ENCODE results near the gene MBNL1. TPM values are rescaled to one million over a fixed set of nuclear protein-coding genes. Genes with fewer than 3 reads are reported as not detected.

Gene MBNL1
- total RNA-seq, 1 donor from 2014 or later: 36.2 TPM

- Mint-ChIP-seq H3K36me3 (ENCODE audit: low read depth) (peaks cover 10% of the 10 kb centered on the region), H3K27ac (ENCODE audit: unreplicated experiment) (no peak overlapping the region), H3K4me1 (peaks cover 27% of the 10 kb centered on the region), H3K9me3 (peaks cover 10% of the 10 kb centered on the region), H3K4me3 (no peak overlapping the region), H3K27me3 (ENCODE audit: low read depth) (no peaks in the 10 kb centered on the region)
- DNase-seq (ENCODE audit: low read depth, low spot score): no peak
- TF ChIP-seq, protein P1, sequence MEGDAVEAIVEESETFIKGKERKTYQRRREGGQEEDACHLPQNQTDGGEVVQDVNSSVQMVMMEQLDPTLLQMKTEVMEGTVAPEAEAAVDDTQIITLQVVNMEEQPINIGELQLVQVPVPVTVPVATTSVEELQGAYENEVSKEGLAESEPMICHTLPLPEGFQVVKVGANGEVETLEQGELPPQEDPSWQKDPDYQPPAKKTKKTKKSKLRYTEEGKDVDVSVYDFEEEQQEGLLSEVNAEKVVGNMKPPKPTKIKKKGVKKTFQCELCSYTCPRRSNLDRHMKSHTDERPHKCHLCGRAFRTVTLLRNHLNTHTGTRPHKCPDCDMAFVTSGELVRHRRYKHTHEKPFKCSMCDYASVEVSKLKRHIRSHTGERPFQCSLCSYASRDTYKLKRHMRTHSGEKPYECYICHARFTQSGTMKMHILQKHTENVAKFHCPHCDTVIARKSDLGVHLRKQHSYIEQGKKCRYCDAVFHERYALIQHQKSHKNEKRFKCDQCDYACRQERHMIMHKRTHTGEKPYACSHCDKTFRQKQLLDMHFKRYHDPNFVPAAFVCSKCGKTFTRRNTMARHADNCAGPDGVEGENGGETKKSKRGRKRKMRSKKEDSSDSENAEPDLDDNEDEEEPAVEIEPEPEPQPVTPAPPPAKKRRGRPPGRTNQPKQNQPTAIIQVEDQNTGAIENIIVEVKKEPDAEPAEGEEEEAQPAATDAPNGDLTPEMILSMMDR (conservative IDR thresholded peaks at IDR 0.05): no peak
Observed at GRCh38 chr3:152325136-152325535, 56.4 kb downstream of the MBNL1 start.

- H3K27ac Mint-ChIP-seq (ENCODE audit: unreplicated experiment): no peak overlapping the region
Observed at GRCh38 chr3:152327203-152327602, 58.5 kb downstream of the MBNL1 start.

DNA sequence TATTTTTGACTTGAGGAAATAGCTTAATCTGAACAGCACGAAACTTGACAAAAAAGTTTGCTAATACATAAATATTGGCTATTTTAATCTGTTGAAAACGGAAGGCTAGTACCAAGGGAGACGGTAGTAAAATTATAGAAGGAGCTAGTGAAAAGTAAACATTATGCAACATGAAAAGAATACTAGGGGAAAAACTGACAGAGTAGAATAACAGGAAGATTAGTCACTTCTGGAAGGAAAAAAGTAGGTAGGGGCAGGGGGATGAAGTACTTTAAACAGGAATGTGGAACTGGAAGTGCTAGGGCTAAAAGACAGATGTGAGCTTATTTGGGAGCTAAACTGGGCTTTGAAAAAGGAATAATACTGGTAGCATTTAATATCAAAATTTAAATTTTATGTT, 60.1 kb downstream of the MBNL1 start:
- Mint-ChIP-seq H3K9me3 (peaks cover 10% of the 10 kb centered on the region), H3K36me3 (ENCODE audit: low read depth) (peaks cover 10% of the 10 kb centered on the region), H3K27me3 (ENCODE audit: low read depth) (no peaks in the 10 kb centered on the region), H3K4me3 (no peak overlapping the region), H3K4me1 (peaks cover 10% of the 10 kb centered on the region), H3K27ac (ENCODE audit: unreplicated experiment) (no peak overlapping the region)
- TF ChIP-seq, protein P1 (conservative IDR thresholded peaks at IDR 0.05): no peak
- DNase-seq (ENCODE audit: low read depth, low spot score): no peak

More at GRCh38 chr3:152327203-152327602, 58.5 kb downstream of the MBNL1 start:
- TF ChIP-seq, protein P1 (conservative IDR thresholded peaks at IDR 0.05): no peak
- Mint-ChIP-seq H3K4me1 (peaks cover 16% of the 10 kb centered on the region), H3K27me3 (ENCODE audit: low read depth) (no peaks in the 10 kb centered on the region), H3K36me3 (ENCODE audit: low read depth) (peaks cover 10% of the 10 kb centered on the region), H3K4me3 (no peak overlapping the region), H3K9me3 (peaks cover 10% of the 10 kb centered on the region)
- DNase-seq (ENCODE audit: low read depth, low spot score): no peak

DNA sequence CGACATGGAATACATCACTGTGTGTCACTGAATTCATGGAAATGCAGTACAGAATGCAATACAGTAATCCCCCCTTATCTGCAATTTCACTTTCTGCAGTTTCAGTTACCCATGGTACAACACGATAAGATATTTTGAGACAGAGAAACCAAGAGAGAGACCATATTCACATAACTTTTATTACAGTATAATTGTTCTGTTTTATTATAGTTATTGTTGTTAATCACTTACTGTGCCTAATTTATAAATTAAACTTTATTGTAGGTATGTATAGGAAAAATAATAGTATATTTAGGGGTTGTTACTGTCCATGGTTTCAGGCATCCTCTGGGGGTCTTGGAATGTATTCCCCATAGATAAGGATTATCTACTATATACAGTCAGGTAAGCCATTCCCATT, 61.8 kb downstream of the MBNL1 start:
- H3K9me3 Mint-ChIP-seq: peaks cover 3% of the 10 kb centered on the region
- DNase-seq (ENCODE audit: low read depth, low spot score): no peak
- no peak overlapping the region for H3K27ac Mint-ChIP-seq (ENCODE audit: unreplicated experiment)
- no peaks in the 10 kb centered on the region for H3K27me3 Mint-ChIP-seq (ENCODE audit: low read depth)
- H3K4me3 Mint-ChIP-seq: no peak overlapping the region
- H3K4me1 Mint-ChIP-seq: peaks cover 10% of the 10 kb centered on the region
- H3K36me3 Mint-ChIP-seq (ENCODE audit: low read depth): peaks cover 6% of the 10 kb centered on the region
- TF ChIP-seq, protein P1 (conservative IDR thresholded peaks at IDR 0.05): no peak

DNA sequence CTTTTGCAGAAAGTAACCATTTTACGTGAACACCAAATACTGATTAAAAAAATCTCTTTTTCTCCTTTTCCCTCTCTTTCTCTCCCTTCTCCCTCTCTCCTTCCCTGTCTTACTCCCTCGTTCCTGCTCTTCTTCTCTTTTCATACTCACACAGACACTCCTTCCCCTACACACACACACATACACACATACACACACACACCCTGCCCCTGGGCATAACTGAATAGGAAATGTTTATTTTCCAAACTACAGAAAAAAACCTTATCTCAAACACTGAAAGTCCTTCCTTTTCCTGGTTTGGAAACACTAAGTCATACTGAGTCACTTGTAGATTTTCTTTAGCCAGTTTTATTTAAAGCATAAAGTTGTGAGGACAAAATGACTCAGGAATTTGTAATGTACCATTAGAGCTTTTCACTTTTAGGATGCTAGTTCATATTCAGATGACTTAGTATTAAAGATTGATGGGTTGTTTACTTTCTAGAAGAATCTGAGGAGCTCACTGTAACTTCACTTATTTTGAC, 62.4 kb downstream of the MBNL1 start:
- DNase-seq (ENCODE audit: low read depth, low spot score): no peak
- Mint-ChIP-seq H3K36me3 (ENCODE audit: low read depth) (peaks cover 5% of the 10 kb centered on the region), H3K27ac (ENCODE audit: unreplicated experiment) (peak overlapping the region; percentile 90), H3K4me3 (no peak overlapping the region), H3K27me3 (ENCODE audit: low read depth) (no peaks in the 10 kb centered on the region), H3K4me1 (peaks cover 10% of the 10 kb centered on the region), H3K9me3 (no peaks in the 10 kb centered on the region)
- TF ChIP-seq, protein P1 (conservative IDR thresholded peaks at IDR 0.05): no peak
